DOHH2 (cell line): Measurements from ENCODE around the gene AHNAK.

Experiments
- H3F3A ChIP-seq: fragments of 200-600 bp; sonication (generic), shearing (Covaris generic); 2 replicates; pipeline ENCODE4 v1.6.0; 2016; ENCODE audit warnings: antibody characterized with exemption, mild to moderate bottlenecking; ENCODE audit not compliant: control insufficient read depth, insufficient read depth
- H3K27ac ChIP-seq: fragments of 200-600 bp; sonication (generic); 2 replicates; pipeline ENCODE4 v1.5.1; 2014; ENCODE audit warnings: low read depth, mild to moderate bottlenecking, low read length, moderate library complexity
- H3K27me3 ChIP-seq: fragments of 200-600 bp; sonication (generic); 2 replicates; pipeline ENCODE4 v1.6.1; 2014; ENCODE audit warnings: mild to moderate bottlenecking, low read length, mixed read lengths; ENCODE audit not compliant: control insufficient read depth
- H3K36me3 ChIP-seq: fragments of 200-600 bp; sonication (generic); 2 replicates; pipeline ENCODE4 v1.6.1; 2014; ENCODE audit warnings: mild to moderate bottlenecking, low read length, moderate library complexity, mixed read lengths; ENCODE audit not compliant: control insufficient read depth
- H3K4me1 ChIP-seq: fragments of 200-600 bp; sonication (generic); 2 replicates; pipeline ENCODE4 v1.6.1; 2014; ENCODE audit warnings: mild to moderate bottlenecking, low read length, mixed read lengths; ENCODE audit not compliant: control insufficient read depth
- H3K4me2 ChIP-seq: fragments of 200-600 bp; sonication (generic); 2 replicates; pipeline ENCODE4 v1.6.0; 2014; ENCODE audit warnings: mild to moderate bottlenecking, low read length, moderate library complexity
- H3K4me3 ChIP-seq: fragments of 200-600 bp; sonication (generic); 2 replicates; pipeline ENCODE4 v1.5.1; 2014; ENCODE audit warnings: mild to moderate bottlenecking, low read length, mixed read lengths
- H3K79me2 ChIP-seq: fragments of 200-600 bp; sonication (generic); 2 replicates; pipeline ENCODE4 v1.6.1; 2014; ENCODE audit warnings: mild to moderate bottlenecking, low read length, mixed read lengths; ENCODE audit not compliant: control insufficient read depth
- H3K9me2 ChIP-seq: fragments of 200-600 bp; sonication (generic); replicated peaks from 2 replicates; pipeline ENCODE4 v1.6.1; 2014; ENCODE audit warnings: mild to moderate bottlenecking, low read length, mixed read lengths; ENCODE audit not compliant: control insufficient read depth
- H3K9me3 ChIP-seq: fragments of 200-600 bp; sonication (generic); 2 replicates; pipeline ENCODE4 v1.6.1; 2014; ENCODE audit warnings: antibody characterized with exemption, low read length, mixed read lengths; ENCODE audit not compliant: control insufficient read depth, insufficient read depth
- H4K20me1 ChIP-seq: fragments of 200-600 bp; sonication (generic); 2 replicates; pipeline ENCODE4 v1.6.0; 2014; ENCODE audit warnings: low read depth, mild to moderate bottlenecking, antibody characterized with exemption, low read length, moderate library complexity; ENCODE audit not compliant: control insufficient read depth, insufficient read depth
- CTCF ChIP-seq: fragments of 200-600 bp; sonication (generic); IDR thresholded peaks from one replicate; pipeline ENCODE4 v1.5.1; 2014; ENCODE audit warnings: antibody characterized with exemption, mild to moderate bottlenecking, low read depth, low read length; ENCODE audit not compliant: poor library complexity, severe bottlenecking
- EZH2phosphoT487 ChIP-seq: fragments of 200-600 bp; sonication (generic); IDR thresholded peaks from 2 replicates; pipeline ENCODE4 v1.6.1; 2017; ENCODE audit warnings: borderline replicate concordance, mild to moderate bottlenecking, antibody characterized with exemption, low read length, moderate library complexity, mixed read lengths

The AHNAK gene

GRCh38 chr11:62435846-62436660 is 110.6 kb downstream of the AHNAK start:
- Histone ChIP-seq H3K4me1 (no peaks in the 10 kb centered on the region), H3K27ac (no peak overlapping the region), H3K9me2 (no peaks in the 10 kb centered on the region), H3F3A (no peaks in the 10 kb centered on the region), H3K79me2 (no peaks in the 10 kb centered on the region), H3K36me3 (no peaks in the 10 kb centered on the region), H4K20me1 (no peaks in the 10 kb centered on the region), H3K4me2 (no peak overlapping the region), H3K27me3 (peaks cover 10% of the 10 kb centered on the region), H3K9me3 (no peaks in the 10 kb centered on the region), H3K4me3 (no peak overlapping the region)
- TF ChIP-seq EZH2phosphoT487 (no peak), CTCF (no peak)

- Histone ChIP-seq H3K27me3 (peaks cover 11% of the 10 kb centered on the region), H3K79me2 (no peaks in the 10 kb centered on the region), H3K9me2 (no peaks in the 10 kb centered on the region), H3K4me3 (no peak overlapping the region), H3K36me3 (no peaks in the 10 kb centered on the region), H3K4me1 (no peaks in the 10 kb centered on the region), H3K27ac (no peak overlapping the region), H3F3A (no peaks in the 10 kb centered on the region), H4K20me1 (no peaks in the 10 kb centered on the region), H3K4me2 (no peak overlapping the region), H3K9me3 (no peaks in the 10 kb centered on the region)
- TF ChIP-seq CTCF, result no peak
- no peak for TF ChIP-seq EZH2phosphoT487
Observed at GRCh38 chr11:62433904-62434276, 112.7 kb downstream of the AHNAK start.

GRCh38 chr11:62433141-62433903 is 113.3 kb downstream of the AHNAK start:
- TF ChIP-seq CTCF (no peak), EZH2phosphoT487 (no peak)
- H4K20me1 ChIP-seq, result no peaks in the 10 kb centered on the region
- H3K9me2 ChIP-seq, result no peaks in the 10 kb centered on the region
- H3K79me2 ChIP-seq, result no peaks in the 10 kb centered on the region
- H3K36me3 ChIP-seq, result no peaks in the 10 kb centered on the region
- H3K4me1 ChIP-seq, result no peaks in the 10 kb centered on the region
- H3K4me3 ChIP-seq, result no peak overlapping the region
- no peak overlapping the region for H3K27ac ChIP-seq
- H3K4me2 ChIP-seq, result no peak overlapping the region
- no peaks in the 10 kb centered on the region for H3K9me3 ChIP-seq
- H3F3A ChIP-seq, result no peaks in the 10 kb centered on the region
- peaks cover 11% of the 10 kb centered on the region for H3K27me3 ChIP-seq
